Pancreas (tissue), 10 donors: ENCODE results near the gene ARHGAP26. TPM values are rescaled to one million over a fixed set of nuclear protein-coding genes. Genes with fewer than 3 reads are reported as not detected.

Experiments used
- ATAC-seq, 4 donors: fragments of 200-7000 bp; cut with Tn5 transposase; one replicate each; pipeline versions ENCODE4 v1.8.0 to v1.9.1; 2020; ENCODE audit warnings: mild to moderate bottlenecking in 4 of 4, moderate library complexity in 4 of 4
- DNase-seq, 6 donors: peaks; one replicate each; pipeline ENCODE4 v3.0.0-alpha.2; 2020
- FAIRE-seq: peaks from 2 replicates; lab custom pipeline; 2012; peaks lifted over from hg19 to GRCh38; lab: Jason Lieb, UNC
- H3K27ac ChIP-seq, 4 donors: fragments of 200-600 bp; sonication (generic); 1 replicate in 3 of 4; 2 replicates in 1 of 4; pipeline versions ENCODE4 v1.5.0 to v1.8.0; 2020
- H3K27me3 ChIP-seq, 4 donors: fragments of 200-600 bp; one replicate each; pipeline ENCODE4 v1.8.0; 2021
- H3K36me3 ChIP-seq, 3 donors: fragments of 200-600 bp; sonication (generic) in 1 of 3; one replicate each; pipeline versions ENCODE4 v1.5.0 to v1.8.0; 2020 to 2021
- H3K4me1 ChIP-seq, 3 donors: fragments of 200-600 bp; one replicate each; pipeline ENCODE4 v1.8.0; 2021
- H3K4me3 ChIP-seq, 4 donors: fragments of 200-600 bp; sonication (generic) in 2 of 4; one replicate each; pipeline versions ENCODE4 v1.5.0 to v1.8.0; 2020 to 2021
- H3K9me3 ChIP-seq, 4 donors: fragments of 200-600 bp; one replicate each; pipeline ENCODE4 v1.8.0; 2021
- WGBS, 2 donors: extraction: QIAGEN DNeasy Blood & Tissue Kit; methylation state at CpG; one replicate each; pipeline ENCODE4 v1.1.7; 2013; 5-methylcytosine and 5-hydroxymethylcytosine counted together
- intact Hi-C, 3 donors: fragments of 100-400 bp; cut with DNase I; formaldehyde crosslinking; loops; one replicate each; pipeline versions ENCODE4 v1.11.1 to v1.14.2; 2022
- polyA plus RNA-seq, 2 donors: library from polyadenylated mRNA; stranded (reverse); fragments of 200-250 nt; gene quantifications; one replicate each; pipeline ENCODE4 v1.2.3, GENCODE V29; 2013
- total RNA-seq, 6 donors: library from RNA; stranded (reverse); fragmentation: NEBNext Ultra II Directional in 4 of 6; extraction: Animal tissue kit (Norgen Biotek cat#: 25700) in 4 of 6; gene quantifications; one replicate each; pipeline versions ENCODE4 v1.2.1 to v1.2.4, GENCODE V29; 2021 to 2023
- TF ChIP-seq, protein P1 (sequence below), 4 donors: fragments of 200-600 bp; sonication (generic) in 3 of 4; IDR thresholded peaks; one replicate each; pipeline versions ENCODE4 v1.5.0 to v1.8.0; 2021; ENCODE audit warnings: antibody characterized with exemption in 4 of 4
- donor health status: healthy with polysubstance abuse.
- donor health status: DM: no; HTN: no; CAD: no; lungs with moderate emphysema.
- donor health status: DM: no; HTN: no; CAD: no.
- donor health status: control.
- donor health status: control.
- donor health status: Bipolar disorder and iron deficiency.
- donor health status: DM: yes; HTN: yes; CAD: no.
- donor health status: DM: no; HTN: no; CAD: no.
- donor health status: DM: no; HTN: no; CAD: no.
- donor health status: DM: yes; HTN: yes; CAD: no.

Gene ARHGAP26
- total and polyA plus RNA-seq, 8 donors: 3.0 to 28.1 (median 10.3) TPM

- Histone ChIP-seq H3K27me3 (no peaks in the 10 kb centered on the region), H3K9me3 (no peaks in the 10 kb centered on the region), H3K4me1 (peaks cover 0 to 17% (median 6%) of the 10 kb centered on the region in 3 donors), H3K27ac (no peak overlapping the region), H3K4me3 (no peak overlapping the region), H3K36me3 (no peaks in the 10 kb centered on the region)
- DNase-seq: no peak
- TF ChIP-seq, protein P1, sequence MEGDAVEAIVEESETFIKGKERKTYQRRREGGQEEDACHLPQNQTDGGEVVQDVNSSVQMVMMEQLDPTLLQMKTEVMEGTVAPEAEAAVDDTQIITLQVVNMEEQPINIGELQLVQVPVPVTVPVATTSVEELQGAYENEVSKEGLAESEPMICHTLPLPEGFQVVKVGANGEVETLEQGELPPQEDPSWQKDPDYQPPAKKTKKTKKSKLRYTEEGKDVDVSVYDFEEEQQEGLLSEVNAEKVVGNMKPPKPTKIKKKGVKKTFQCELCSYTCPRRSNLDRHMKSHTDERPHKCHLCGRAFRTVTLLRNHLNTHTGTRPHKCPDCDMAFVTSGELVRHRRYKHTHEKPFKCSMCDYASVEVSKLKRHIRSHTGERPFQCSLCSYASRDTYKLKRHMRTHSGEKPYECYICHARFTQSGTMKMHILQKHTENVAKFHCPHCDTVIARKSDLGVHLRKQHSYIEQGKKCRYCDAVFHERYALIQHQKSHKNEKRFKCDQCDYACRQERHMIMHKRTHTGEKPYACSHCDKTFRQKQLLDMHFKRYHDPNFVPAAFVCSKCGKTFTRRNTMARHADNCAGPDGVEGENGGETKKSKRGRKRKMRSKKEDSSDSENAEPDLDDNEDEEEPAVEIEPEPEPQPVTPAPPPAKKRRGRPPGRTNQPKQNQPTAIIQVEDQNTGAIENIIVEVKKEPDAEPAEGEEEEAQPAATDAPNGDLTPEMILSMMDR (IDR thresholded peaks at IDR 0.05): no peak
- 74 to 88% methylated on average over 3 of the region's 3 CpGs for WGBS, 2 donors
- intact Hi-C loops: no loop called here
- no peak for ATAC-seq
- FAIRE-seq: no peak
Observed at GRCh38 chr5:142831009-142831383, 60.8 kb downstream of the ARHGAP26 start.

DNA sequence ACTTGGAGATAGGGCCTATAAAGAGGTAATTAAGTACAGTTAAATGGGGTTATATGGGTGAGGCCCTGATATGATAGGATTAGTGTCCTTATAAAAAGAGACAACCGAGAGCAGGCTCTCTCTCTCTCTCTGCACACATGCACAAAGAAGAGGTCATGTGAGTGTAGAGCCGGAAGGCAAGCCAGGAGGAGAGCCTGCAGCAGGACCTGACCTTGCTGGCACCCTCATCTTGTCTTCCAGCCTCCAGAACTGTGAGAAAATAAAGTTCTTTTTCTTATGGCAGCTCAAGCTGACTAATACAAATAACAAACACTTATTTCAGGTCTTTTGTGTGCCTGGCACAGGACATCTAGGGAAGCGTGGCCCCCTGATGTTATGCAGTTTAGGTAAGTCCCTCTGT, 62.1 kb downstream of the ARHGAP26 start:
- intact Hi-C loops: no loop called here
- no peak for FAIRE-seq
- 91 to 100% methylated on average over 3 of the region's 3 CpGs for WGBS, 2 donors

GRCh38 chr5:142833517-142834449, 63.6 kb downstream of the ARHGAP26 start:
- TF ChIP-seq, protein P1 (IDR thresholded peaks at IDR 0.05): no peak
- no peak for FAIRE-seq
- Histone ChIP-seq H3K4me1 (peaks cover 0 to 6% (median 0%) of the 10 kb centered on the region in 3 donors), H3K36me3 (no peaks in the 10 kb centered on the region), H3K27ac (no peak overlapping the region), H3K27me3 (no peaks in the 10 kb centered on the region), H3K4me3 (no peak overlapping the region), H3K9me3 (no peaks in the 10 kb centered on the region)
- no peak for DNase-seq
- intact Hi-C loops: no loop called here
- ATAC-seq: no peak
- WGBS, 2 donors: 91 to 92% methylated on average over 7 of the region's 7 CpGs

More for the DNA sequence above, 62.1 kb downstream of the ARHGAP26 start:
- Histone ChIP-seq H3K36me3 (no peaks in the 10 kb centered on the region), H3K4me1 (peaks cover 0 to 12% (median 0%) of the 10 kb centered on the region in 3 donors), H3K4me3 (no peak overlapping the region), H3K27me3 (no peaks in the 10 kb centered on the region), H3K27ac (no peak overlapping the region), H3K9me3 (no peaks in the 10 kb centered on the region)
- ATAC-seq: no peak
- no peak for DNase-seq
- TF ChIP-seq, protein P1 (IDR thresholded peaks at IDR 0.05): no peak

DNA sequence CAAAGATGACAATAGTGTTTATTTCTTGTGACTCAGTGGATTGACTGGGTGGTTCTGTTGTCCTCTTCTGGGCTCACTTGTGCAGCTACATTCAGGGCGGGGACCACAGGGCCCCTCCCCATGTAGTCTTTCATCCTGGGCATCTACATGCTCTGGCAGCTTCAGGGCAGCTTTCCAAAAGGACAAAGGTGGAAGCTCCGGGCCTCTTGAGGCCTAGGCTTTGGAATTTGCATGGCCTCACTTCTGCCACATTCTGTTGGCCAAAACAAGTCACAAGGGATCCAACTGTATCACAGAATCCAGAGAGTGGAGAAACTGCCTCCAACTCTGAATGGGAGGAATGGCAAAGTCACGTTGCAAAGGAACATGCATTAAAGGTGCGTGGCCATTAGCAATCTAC, 64.3 kb downstream of the ARHGAP26 start:
- intact Hi-C loops: no loop called here
- H3K4me1 ChIP-seq: peaks cover 0 to 12% (median 0%) of the 10 kb centered on the region in 3 donors
- no peak for DNase-seq

More for the DNA sequence above, 64.3 kb downstream of the ARHGAP26 start:
- FAIRE-seq: no peak
- no peak overlapping the region for H3K4me3 ChIP-seq
- no peaks in the 10 kb centered on the region for H3K36me3 ChIP-seq
- TF ChIP-seq, protein P1 (IDR thresholded peaks at IDR 0.05): no peak
- WGBS, 2 donors: 79 to 81% methylated on average over 4 of the region's 4 CpGs
- H3K27ac ChIP-seq: no peak overlapping the region
- no peaks in the 10 kb centered on the region for H3K27me3 ChIP-seq
- H3K9me3 ChIP-seq: no peaks in the 10 kb centered on the region
- peak in 1 of 4 donors; percentile 19 for ATAC-seq
